Kidney glomerular epithelial cell (primary cell): ENCODE data around the gene BCAN.
A peak's percentile ranks its signal among the peaks of the same experiment; 100 is the strongest.

Experiments
- DNase-seq: peaks from one replicate; lab custom pipeline; 2025; lab: John Stamatoyannopoulos, UW

BCAN gene

DNA sequence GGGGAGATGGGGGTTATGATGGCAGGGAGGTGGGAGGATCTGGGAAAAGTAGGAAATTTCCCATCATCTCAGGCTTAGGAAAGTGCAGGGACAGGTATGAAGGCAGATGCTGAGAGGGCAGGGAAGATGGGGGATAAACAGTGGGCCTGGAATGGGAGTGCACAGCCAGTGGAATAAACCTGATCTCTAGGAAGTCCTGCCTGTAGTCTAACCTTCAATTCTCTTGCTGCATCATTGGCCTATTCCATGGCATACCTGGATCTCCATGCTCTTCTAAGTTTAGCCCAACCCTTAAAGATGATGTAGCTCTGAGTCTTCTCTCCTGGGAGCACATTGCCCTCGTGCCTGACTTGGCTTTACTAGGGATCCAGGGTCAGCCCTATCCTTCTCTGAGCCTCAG, 2.7 kb downstream of the BCAN start:
- no peak for DNase-seq

DNA sequence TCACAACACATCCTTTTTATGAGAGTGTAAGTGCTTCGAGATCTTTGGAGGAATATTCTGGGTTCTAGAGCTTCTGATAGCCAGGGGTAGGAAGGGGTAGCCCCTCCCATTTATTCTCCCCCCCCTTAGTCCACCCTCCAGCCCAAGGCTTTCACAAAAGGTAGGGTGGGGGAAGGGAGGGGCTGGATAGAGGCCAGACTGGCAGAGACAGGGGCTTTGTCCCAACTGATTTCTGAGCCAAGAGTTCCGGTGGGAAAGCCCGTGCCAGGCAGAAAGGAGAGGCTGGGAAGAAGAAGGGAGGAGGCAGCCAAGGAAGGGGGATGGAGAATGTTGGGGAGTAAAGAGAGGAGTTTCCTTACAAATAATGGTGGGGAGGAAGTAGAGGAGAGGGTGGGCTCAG, 3.1 kb downstream of the BCAN start:
- no peak for DNase-seq

DNA sequence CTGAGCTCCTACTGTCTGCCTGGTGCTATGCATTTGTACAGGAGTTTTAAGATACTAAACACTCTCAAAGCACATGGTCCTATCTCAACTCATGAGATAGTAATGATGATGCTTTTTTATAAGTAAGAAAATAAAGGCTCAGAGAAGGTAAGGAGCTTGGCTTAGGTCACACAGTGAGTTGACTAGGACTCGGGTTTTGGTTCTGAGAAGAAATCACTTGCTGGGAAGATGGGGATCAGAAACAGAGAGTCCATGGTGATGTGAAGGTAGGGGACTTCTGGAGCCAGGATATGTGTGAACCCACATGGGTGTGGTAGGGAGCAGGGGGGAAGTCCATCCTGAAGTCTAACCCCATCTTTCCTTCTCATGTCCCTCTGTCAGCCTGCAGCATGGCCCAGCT, 3.7 kb downstream of the BCAN start:
- DNase-seq: no peak

DNA sequence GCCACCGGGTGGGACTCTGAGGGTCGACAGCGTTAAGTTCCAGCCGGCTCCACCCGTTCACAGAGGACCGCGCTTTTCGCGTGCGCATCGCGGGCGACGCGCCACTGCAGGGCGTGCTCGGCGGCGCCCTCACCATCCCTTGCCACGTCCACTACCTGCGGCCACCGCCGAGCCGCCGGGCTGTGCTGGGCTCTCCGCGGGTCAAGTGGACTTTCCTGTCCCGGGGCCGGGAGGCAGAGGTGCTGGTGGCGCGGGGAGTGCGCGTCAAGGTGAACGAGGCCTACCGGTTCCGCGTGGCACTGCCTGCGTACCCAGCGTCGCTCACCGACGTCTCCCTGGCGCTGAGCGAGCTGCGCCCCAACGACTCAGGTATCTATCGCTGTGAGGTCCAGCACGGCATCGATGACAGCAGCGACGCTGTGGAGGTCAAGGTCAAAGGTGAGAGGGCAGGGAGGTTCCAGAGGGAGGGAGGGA, 4.9 kb downstream of the BCAN start:
- no peak for DNase-seq

DNA sequence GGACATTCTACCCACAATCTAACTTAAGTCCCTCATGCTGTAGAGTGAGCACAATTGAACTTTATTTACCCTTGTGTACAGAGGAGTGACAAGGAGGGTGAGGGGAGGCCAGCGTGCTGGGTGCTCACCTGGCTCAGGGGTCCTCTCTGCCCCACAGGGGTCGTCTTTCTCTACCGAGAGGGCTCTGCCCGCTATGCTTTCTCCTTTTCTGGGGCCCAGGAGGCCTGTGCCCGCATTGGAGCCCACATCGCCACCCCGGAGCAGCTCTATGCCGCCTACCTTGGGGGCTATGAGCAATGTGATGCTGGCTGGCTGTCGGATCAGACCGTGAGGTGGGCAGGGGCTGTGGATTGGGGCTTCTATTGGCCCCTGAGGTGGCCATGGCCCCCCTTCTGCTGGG, 5.4 kb downstream of the BCAN start:
- DNase-seq: no peak

DNA sequence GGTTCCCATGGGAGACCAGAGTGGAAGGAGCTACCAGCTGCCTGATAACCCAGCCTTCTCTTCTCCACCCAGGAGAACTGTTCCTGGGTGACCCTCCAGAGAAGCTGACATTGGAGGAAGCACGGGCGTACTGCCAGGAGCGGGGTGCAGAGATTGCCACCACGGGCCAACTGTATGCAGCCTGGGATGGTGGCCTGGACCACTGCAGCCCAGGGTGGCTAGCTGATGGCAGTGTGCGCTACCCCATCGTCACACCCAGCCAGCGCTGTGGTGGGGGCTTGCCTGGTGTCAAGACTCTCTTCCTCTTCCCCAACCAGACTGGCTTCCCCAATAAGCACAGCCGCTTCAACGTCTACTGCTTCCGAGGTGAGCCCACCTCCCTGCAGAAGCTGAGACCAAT, 6.6 kb downstream of the BCAN start:
- DNase-seq: no peak

DNA sequence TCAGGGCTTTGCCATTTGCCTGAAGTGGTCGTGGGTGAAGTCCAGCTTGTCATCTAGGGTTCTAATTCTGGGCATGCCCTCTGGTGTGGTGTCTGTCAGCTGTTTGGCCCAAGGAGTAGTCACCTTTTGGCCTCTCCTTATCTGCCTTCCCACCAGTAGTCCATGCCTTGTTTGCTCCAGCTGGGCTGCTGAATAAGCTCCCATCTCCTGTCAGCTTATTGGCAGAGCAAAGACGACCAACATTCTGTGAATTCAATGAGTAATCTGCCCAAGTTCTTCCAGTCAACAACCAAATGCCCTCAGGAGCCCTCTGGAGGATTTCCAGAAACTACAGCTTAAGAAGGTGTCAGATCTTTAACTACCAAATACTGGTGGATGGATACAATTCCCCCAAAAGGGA, 7.0 kb downstream of the BCAN start:
- DNase-seq: no peak

DNA sequence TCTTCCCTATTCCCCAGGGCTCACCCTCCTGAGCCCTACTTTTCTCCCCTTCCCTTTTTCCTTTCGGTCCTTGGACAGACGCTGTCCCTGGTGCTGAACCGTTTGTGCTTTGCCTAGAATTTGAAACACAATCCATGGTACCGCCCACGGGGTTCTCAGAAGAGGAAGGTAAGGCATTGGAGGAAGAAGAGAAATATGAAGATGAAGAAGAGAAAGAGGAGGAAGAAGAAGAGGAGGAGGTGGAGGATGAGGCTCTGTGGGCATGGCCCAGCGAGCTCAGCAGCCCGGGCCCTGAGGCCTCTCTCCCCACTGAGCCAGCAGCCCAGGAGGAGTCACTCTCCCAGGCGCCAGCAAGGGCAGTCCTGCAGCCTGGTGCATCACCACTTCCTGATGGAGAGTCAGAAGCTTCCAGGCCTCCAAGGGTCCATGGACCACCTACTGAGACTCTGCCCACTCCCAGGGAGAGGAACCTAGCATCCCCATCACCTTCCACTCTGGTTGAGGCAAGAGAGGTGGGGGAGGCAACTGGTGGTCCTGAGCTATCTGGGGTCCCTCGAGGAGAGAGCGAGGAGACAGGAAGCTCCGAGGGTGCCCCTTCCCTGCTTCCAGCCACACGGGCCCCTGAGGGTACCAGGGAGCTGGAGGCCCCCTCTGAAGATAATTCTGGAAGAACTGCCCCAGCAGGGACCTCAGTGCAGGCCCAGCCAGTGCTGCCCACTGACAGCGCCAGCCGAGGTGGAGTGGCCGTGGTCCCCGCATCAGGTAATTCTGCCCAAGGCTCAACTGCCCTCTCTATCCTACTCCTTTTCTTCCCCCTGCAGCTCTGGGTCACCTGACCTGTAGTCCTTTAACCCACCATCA, 10.4 kb downstream of the BCAN start:
- DNase-seq: peak; percentile 10

DNA sequence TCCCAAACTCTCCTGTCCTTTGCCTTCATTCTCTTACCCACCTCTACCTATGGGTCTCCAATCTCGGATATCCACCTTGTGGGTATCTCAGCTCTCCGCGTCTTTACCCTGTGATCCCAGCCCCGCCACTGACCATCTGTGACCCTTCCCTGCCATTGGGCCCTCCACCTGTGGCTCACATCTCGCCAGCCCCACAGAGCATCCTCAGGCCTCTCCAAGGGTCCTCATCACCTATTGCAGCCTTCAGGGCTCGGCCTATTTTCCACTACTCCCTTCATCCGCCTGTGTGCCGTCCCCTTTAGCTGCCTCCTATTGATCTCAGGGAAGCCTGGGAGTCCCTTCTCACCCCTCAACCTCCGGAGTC, 11.1 kb downstream of the BCAN start:
- DNase-seq: no peak

DNA sequence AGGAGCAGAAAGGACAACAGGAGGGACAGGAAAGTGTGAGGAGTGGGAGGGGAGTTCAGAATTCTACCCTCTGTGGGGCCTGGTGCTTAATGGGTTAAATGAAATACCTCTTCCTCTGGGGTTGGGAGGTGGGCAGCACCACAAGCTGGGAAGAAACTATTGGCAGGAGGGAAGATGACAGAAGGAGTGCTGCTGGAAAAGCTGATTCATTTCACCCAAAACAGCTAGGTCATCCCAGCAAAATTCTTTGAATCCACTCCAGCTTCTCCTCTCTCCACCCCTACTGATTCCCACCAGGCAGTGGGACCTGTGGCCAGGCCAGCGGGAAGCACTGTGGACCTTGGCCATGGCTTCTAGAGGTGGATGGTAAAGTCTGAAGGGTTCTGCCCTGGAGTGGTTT, 12.8 kb downstream of the BCAN start:
- DNase-seq: no peak

DNA sequence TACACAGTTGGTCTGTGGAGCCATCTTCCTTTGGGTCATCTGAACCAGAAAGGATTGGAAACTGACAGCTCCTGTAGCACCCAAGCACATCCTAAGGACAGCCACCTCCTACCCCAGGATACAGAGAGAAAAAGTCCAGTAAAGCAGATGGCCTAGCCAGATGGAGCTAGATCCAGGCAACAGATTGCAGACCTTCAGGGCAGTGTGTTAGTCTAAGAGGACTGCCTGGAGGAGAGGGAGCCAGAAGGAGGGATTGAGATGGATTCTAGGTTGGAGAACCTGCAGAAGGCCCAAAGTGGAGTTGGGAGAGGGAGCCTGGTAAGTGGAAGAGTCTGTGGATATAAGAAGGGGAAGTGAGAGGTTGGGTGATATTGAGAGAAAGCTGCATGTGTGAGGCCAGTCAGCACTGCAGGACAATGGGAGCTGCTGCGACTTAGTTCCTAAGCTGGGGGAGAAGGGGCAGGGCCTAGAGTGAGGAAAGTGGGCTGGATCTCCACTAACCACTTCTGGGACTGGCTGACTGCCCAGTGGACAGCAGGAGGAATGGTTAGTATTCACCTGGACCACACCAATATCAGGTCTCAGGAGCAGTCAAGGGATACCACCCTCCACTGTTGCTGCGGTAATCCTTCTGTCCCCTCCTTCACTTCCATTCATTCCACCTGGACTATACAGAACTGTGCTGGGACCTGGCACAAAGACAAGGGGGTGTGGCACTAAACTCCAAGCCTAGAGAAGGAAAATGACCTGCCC, 13.4 kb downstream of the BCAN start:
- no peak for DNase-seq

DNA sequence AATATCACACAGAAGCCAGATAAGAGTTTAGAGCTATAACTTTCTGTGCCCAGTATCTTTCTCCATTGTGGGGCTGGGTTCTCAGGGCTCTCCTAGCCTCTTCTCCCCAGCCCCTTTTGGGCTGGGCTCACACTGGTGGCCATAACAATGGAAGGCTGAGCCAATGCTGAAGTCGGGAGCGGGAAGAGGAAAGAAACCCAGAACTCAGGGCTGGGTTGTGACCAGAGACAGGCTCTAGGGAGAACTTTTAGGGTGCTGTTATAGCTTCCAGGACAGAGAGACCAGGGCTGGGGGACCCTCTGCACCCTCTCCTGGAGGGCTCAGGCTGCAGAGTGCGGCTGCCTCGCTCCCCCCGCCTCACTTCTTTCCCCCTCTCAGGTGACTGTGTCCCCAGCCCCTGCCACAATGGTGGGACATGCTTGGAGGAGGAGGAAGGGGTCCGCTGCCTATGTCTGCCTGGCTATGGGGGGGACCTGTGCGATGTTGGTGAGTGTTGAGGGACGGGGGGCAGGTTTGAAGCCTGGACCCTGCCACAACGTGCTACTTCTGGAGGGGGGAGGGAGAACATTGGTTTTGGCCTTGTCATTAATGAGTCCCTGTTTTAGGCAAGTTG, 14.1 kb downstream of the BCAN start:
- no peak for DNase-seq

DNA sequence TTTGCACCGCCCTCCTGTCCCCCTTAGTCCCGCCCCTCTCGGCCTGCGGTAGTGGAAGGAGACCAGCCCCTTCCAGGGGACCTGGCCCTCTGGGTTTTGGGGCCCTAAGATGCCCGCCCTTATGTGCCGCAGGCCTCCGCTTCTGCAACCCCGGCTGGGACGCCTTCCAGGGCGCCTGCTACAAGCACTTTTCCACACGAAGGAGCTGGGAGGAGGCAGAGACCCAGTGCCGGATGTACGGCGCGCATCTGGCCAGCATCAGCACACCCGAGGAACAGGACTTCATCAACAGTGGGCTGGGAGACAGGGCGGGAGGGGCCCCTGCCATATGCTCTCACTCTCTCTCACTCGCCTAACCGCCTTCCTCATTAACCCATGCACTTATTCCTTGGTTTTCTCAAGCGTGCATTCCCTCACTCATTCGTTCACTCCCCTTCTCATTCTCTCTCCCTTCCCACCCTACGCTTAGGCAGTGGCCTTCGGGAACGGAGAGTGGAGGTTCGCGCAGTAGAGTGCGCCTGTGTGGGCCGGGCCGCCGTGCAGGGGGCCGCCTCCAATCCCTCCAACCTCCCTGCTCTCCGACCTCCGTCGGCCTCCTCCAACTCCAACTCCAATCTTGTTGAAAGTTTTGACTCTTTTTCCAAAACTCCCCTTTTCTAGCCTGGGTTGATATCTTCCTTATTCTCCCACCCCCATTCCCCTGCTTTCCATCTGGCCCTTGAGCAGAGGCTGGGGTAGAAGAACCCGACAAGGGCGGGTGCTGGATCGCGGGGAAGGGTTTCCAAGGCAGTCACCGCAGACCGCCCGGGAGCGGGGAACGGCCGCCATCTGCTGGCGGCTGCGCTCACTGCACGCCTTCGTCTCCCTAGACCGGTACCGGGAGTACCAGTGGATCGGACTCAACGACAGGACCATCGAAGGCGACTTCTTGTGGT, 15.2 kb downstream of the BCAN start:
- peak; percentile 11 for DNase-seq

DNA sequence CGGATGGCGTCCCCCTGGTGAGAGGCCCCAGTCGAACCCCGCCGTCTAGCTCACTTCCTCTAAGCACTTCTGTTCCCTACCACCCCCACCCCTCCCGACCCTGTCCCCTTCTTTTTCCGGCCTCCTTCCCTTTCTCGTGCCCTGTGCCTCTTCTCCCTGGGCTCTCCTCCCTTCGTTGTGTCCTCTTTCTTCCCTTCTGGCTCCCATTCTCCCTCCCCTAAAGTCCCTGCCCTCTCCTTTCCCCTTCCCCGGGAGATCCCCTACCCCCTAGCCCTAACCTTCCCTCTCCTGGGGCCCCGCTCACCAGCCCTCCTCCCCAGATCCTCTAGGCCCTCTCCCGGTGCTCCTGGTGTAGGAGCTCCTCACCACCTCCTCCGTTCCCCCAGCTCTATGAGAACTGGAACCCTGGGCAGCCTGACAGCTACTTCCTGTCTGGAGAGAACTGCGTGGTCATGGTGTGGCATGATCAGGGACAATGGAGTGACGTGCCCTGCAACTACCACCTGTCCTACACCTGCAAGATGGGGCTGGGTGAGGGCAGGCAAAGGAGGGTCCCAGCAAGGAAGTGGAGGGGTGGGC, 15.9 kb downstream of the BCAN start:
- no peak for DNase-seq

DNA sequence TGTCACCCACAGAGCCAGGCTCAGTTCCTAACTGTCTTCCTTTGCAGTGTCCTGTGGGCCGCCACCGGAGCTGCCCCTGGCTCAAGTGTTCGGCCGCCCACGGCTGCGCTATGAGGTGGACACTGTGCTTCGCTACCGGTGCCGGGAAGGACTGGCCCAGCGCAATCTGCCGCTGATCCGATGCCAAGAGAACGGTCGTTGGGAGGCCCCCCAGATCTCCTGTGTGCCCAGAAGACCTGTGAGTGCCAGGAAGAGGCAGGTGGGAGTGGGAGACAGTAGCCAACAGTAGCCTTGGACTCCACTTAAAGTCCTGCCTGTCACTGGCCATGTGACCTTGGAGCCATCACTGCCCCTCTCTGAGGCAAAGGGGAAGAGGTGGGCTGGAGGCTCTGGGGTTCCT, 16.6 kb downstream of the BCAN start:
- no peak for DNase-seq

DNA sequence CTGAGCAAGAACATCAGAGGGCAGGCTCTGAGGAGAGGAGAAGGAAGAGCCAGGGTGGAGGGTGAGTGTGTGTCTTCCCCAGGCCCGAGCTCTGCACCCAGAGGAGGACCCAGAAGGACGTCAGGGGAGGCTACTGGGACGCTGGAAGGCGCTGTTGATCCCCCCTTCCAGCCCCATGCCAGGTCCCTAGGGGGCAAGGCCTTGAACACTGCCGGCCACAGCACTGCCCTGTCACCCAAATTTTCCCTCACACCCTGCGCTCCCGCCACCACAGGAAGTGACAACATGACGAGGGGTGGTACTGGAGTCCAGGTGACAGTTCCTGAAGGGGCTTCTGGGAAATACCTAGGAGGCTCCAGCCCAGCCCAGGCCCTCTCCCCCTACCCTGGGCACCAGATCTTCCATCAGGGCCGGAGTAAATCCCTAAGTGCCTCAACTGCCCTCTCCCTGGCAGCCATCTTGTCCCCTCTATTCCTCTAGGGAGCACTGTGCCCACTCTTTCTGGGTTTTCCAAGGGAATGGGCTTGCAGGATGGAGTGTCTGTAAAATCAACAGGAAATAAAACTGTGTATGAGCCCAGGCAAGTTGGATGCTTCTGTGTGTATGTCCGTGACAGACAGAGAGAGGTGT, 17.1 kb downstream of the BCAN start:
- DNase-seq: no peak

DNA sequence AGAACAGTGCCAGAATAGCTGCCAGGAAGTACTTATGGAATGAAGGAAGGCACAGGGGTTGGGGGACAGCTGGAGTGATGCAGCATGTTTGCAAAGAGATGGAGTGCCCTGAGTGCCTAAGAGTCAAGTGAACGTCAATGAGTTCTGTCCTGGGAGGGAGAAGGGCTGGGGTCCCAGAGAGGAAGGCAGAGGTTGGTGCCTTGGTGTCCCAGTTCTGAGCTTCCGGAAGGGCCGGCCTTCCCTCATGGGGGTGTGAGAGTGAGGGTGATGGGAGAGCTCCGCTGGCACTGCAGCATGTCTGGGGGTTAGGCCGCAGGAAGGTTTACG, 17.7 kb downstream of the BCAN start:
- DNase-seq: no peak

DNA sequence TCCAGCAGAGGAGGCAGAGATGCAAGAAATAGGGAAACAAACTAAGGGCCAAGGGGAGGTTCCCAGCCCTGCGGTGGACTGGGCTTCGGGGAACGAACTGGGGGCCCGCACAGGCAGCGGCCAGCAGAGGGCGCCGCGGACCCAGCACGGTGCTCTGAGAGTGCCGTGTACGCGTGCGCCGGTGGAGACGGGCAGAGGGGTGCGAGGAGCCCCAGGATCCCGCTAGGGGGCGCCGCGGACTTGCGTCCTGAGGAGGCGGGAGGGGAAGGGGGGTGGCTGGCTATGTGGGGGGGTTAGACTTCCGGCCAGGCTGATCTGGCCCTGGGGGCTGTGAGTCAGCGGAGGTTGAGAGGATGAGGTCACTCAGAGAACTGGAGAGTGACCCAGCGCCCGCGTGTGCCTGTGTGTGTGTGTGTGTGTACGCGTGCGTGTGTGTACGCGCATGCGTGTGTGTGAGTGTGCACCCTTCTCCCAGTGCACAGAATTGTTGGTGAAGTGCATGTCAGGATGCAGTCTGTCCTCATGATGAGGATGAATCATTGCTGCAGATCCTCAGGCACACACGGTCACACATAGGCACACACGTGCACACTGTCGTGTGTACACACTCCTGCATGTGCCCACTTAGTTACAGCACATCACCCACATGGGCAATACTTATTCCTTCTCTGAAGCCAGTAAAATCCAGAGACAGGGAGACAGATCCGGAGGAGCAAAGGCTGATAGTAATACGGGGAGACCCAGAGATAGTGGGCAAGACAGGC, 18.3 kb downstream of the BCAN start:
- DNase-seq: peak; percentile 88

DNA sequence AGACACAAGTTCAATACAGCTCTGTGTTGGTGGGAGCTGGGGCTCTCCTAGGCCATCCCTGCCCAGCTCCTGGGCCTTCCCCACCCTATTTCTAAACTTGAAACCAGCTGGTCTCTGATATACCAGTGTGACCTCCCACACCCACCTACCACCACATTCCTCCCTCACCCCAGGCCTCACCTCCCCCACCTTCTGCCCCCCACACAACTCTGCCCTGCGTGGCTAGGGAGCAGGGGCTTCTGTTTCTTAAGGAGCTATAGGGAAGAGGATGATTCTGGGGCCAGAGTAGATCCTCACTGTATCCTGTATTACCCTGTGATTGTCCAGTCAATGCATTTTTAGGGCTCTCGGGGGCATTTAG, 18.8 kb downstream of the BCAN start:
- no peak for DNase-seq

DNA sequence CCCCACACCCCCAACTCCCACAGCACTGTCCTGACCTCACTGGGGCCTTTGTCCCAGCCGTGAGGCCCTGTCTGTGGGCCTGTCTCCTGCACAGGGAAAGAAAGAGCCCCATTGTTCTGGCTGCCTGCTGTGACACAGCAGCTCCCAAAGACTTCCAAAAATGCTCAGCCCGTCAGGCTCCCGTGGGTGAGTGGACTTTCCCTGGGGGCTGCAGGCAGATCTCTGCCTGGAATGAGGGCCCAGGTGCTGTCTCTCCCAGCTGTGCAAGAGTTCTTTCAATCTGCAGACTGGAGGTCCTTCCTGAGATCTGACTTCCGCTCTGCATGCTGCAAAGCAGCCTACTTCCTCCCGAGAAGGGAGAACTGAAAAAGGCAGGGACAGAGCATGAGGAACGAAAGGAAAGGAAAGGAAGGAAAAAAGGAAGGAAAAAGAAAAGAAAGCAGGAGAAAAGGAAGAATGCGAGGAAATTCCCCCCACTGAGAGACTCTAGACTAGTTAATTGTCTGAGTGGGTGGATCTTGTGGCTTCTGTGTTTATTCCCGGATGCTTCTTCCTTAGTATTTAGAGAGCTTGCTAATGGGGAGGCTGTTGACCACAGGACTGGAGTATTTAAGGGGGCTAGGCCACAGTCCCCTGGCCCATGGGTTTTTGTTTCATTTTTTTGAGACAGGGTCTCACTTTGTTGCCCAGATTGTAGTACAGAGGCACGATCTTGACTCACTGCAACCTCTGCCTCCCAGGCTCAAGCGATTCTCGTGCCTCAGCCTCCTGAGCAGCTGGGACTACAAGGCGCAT, 20.3 kb downstream of the BCAN start:
- no peak for DNase-seq
